NCI-H2196 (cell line): ENCODE measurements around the gene BATF2.
"Not testable (repeated sequence)": the region's sequence is repeated elsewhere in the genome, so short reads cannot be mapped to it uniquely, and the experiment has no call there.

Experiments
- DNase-seq: peaks from one replicate; lab custom pipeline; 2025; ENCODE audit not compliant: unreplicated experiment; lab: John Stamatoyannopoulos, UW

The BATF2 gene

GRCh38 chr11:64996710-64997380, at the start of gene BATF2:
Gene BATF2, minus strand, starts transcription at chr11:64996971. Its CDS starts 57 bp downstream, at chr11:64996914.
- DNase-seq: peak; percentile 86

- DNase-seq: no peak
Measured at GRCh38 chr11:65045728-65046127, 49.0 kb upstream of the BATF2 start.

- no peak for DNase-seq
Measured at GRCh38 chr11:65045061-65045460, 48.3 kb upstream of the BATF2 start.

GRCh38 chr11:65043881-65044501, 47.2 kb upstream of the BATF2 start:
- DNase-seq: no peak

GRCh38 chr11:65042891-65043290, 46.1 kb upstream of the BATF2 start:
- DNase-seq: no peak

GRCh38 chr11:65040847-65041622, 44.3 kb upstream of the BATF2 start, which contains the start of gene SAC3D1:
Gene SAC3D1, plus strand, starts transcription at chr11:65041210. Its CDS starts 83 bp downstream, at chr11:65041293.
- DNase-seq: peak; percentile 97

GRCh38 chr11:65040520-65040846, 43.7 kb upstream of the BATF2 start:
- DNase-seq: no peak

GRCh38 chr11:65036931-65037330, 40.2 kb upstream of the BATF2 start:
- peak; percentile 65 for DNase-seq

GRCh38 chr11:65035579-65035978, 38.8 kb upstream of the BATF2 start:
- no peak for DNase-seq

- DNase-seq: no peak
Measured at GRCh38 chr11:65034423-65034822, 37.7 kb upstream of the BATF2 start.

GRCh38 chr11:65032216-65032615, 35.4 kb upstream of the BATF2 start:
- DNase-seq: no peak

- peak; percentile 94 for DNase-seq
Measured at GRCh38 chr11:65027213-65028067, 30.7 kb upstream of the BATF2 start, which contains the start of gene SNX15. Gene SNX15, plus strand, starts transcription at chr11:65027439. Its CDS starts 99 bp downstream, at chr11:65027538.

GRCh38 chr11:65026810-65027209, 30.0 kb upstream of the BATF2 start:
- no peak for DNase-seq

- not testable (repeated sequence) for DNase-seq
Measured at GRCh38 chr11:65023502-65023901, 26.7 kb upstream of the BATF2 start.

- DNase-seq: no peak
Measured at GRCh38 chr11:65021509-65021908, 24.7 kb upstream of the BATF2 start.

- DNase-seq: no peak
Measured at GRCh38 chr11:65021003-65021402, 24.2 kb upstream of the BATF2 start.

GRCh38 chr11:65019824-65020223, 23.1 kb upstream of the BATF2 start:
- DNase-seq: no peak

- DNase-seq: no peak
Measured at GRCh38 chr11:65017937-65018336, 21.2 kb upstream of the BATF2 start.

GRCh38 chr11:65016705-65017104, 19.9 kb upstream of the BATF2 start:
- DNase-seq: no peak

- no peak for DNase-seq
Measured at GRCh38 chr11:65014726-65015227, 18.0 kb upstream of the BATF2 start.
